Measurements from ENCODE around the gene FMN2.

The FMN2 gene

DNA sequence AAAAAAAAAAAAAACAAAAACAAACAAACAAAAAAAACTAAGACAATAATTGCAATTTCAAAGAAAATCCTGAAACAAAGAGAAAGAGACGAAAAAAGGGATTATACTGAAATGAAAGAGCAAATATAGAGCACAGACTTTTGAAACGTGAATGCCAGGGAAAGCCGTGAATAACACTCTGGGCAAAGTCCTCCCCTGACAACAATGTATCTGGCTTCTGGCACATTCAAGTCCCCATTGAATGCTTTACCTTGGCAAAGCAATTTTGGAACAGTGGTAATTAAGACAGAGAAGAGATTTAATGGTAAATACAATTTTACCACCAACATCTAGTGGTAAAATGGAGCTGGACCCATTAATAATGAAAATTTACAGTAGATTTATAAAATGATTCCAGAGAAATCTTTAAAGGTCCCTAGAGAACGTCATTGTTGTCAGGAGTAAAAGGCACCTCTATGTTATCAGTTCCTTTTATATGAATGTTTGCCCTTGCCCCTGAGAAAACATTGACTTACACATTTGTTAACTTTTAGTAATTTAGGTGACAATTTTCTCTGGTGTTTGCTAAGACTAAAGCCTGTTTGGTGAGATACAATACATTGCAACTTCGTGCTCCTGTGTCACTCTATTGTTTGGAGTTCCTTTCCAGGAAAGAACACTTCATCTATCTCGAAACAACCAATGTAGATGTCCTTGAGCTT is 430.6 kb downstream of the FMN2 start:
- no peak overlapping the region for H3K27ac ChIP-seq
- H3K27me3 ChIP-seq, result no peaks in the 10 kb centered on the region
- H3K4me1 ChIP-seq (ENCODE audit: control insufficient read depth in 1 of 2, insufficient read depth in 1 of 2, low read depth in 1 of 2, low read length in 1 of 2), result no peaks in the 10 kb centered on the region
- TF ChIP-seq CTCF (IDR thresholded peaks at IDR 0.05), result no peak
- no peaks in the 10 kb centered on the region for H3K36me3 ChIP-seq
- no peaks in the 10 kb centered on the region for H3K9me3 ChIP-seq
- H3K4me3 ChIP-seq (ENCODE audit: low read depth in 1 of 2, low read length in 1 of 2), result no peak overlapping the region

- no peaks in the 10 kb centered on the region for H3K27me3 ChIP-seq
These were observed 432.8 kb downstream of the FMN2 start for GRCh38 chr1:240524356-240525069.

More at GRCh38 chr1:240524356-240525069, 432.8 kb downstream of the FMN2 start:
- Histone ChIP-seq H3K9me3 (no peaks in the 10 kb centered on the region), H3K27ac (no peak overlapping the region), H3K4me1 (ENCODE audit: control insufficient read depth in 1 of 2, insufficient read depth in 1 of 2, low read depth in 1 of 2, low read length in 1 of 2) (no peaks in the 10 kb centered on the region), H3K4me3 (ENCODE audit: low read depth in 1 of 2, low read length in 1 of 2) (no peak overlapping the region), H3K36me3 (no peaks in the 10 kb centered on the region)
- TF ChIP-seq CTCF (IDR thresholded peaks at IDR 0.05), result no peak
